HK-2 (cell line): ENCODE measurements around the gene LRRC49.

Source experiments
- DNase-seq: peaks from one replicate; pipeline ENCODE4 v3.0.0-alpha.2; 2018; ENCODE audit not compliant: unreplicated experiment

LRRC49 gene

GRCh38 chr15:71052356-71052755, 159.7 kb downstream of the LRRC49 start:
- no peak for DNase-seq

DNA sequence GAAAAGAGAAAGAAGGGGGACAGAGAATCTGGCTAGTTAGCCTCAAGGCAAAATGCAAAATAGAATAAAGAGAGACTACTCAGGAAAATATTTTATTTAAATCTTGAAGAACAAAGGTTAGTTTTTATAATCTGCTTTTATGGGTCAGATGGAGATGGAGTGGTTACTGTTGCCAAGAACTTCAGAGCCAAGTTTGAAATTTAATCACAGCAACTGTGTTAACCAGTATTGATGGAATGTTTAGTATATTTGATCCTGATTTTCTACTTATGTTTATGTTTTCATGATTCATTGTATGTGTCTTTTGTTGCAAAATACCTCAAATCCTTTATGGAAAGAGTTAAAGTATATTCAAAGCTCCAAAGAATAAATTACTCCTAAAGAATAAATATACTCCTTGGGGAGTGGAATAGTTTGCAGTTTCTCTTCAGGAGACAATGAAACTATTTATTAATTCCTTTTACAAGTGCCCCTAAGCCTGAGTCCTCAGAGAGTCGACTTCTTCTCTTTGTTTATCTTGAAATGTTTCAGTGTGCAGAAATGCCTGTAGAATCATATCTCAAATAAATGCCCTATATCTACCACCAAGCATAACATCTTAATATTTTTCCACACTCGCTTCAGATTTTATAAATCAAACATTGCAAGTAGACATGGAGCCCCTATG, 161.8 kb downstream of the LRRC49 start:
- DNase-seq: no peak

DNA sequence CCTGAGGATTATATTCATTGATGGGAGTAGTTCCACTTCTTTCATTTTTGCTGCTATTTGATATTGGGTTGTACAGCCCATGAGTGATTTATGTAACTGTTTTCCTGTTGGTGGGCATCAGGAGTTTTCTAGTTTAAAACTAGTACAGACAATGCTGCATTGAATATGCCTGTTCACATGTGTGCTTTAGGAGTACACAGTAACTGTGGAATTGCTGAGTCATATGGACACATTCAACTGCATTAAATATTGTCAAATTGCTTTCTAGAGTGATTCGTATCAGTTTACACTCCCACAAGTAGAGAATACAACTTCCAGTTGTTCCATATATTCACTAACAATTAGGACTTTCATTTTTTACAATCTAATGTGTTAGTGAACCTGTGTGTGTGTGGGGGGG, 162.8 kb downstream of the LRRC49 start:
- DNase-seq: no peak

- no peak for DNase-seq
Observed at GRCh38 chr15:71056111-71056510, 163.5 kb downstream of the LRRC49 start.

- no peak for DNase-seq
Observed at GRCh38 chr15:71057143-71057542, 164.5 kb downstream of the LRRC49 start.

DNA sequence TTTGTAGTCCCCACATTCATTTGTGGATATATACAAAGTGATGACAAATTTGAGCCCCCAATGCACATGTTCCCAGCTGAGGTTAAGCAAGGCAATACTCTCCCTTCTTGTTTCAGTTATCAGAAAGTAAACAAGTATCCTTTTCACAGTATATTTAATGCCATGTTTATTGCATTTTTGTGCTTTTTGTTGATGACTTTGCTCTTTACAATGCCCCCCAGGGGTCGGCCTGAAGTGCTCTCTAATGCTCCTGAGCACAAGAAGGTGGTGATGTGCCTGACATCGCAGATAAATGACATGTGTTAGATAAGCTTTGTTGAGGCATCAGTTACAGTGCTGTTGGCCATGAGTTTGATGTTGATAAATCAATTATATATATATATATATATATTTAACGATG, 165.0 kb downstream of the LRRC49 start:
- DNase-seq: no peak

GRCh38 chr15:71060983-71061382, 168.4 kb downstream of the LRRC49 start:
- DNase-seq: no peak

DNA sequence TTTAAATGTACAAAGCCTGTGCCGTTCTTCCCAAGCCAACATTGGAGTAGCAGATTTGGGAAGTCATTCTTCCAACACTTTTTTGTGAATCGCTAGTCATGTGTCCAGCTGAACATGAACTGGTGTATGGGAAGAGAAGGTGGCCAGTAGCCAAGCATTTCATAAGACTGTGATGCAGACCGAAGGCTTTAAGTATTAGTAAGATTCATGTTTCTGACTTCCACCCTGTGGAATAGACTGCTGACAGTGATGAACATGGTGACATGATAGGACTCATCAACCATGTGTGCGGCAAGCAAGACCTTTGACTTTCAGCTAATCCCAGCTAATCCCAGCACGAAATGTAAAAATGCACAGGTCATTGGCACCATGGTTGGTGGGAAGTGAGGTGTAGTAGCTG, 174.4 kb downstream of the LRRC49 start:
- no peak for DNase-seq

DNA sequence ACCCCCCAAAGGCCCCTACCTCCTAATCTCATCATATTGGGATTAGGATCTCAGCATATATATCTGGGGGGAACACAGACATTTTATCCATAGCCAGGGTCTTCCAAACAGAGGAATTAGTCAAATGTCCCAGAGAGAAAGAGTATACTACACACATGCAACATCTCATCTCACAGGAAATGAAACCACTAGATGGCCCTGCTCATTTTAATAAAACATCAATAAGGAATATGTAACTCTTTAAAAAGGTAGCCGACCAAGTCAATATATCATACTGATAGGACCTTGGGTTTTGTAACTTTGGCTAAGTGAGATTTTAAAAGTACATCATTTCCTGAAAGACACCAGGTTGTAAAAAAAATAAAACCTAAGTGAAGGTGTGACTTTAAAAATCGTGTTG, 177.1 kb downstream of the LRRC49 start:
- no peak for DNase-seq

- no peak for DNase-seq
Observed at GRCh38 chr15:71071529-71071928, 178.9 kb downstream of the LRRC49 start.

DNA sequence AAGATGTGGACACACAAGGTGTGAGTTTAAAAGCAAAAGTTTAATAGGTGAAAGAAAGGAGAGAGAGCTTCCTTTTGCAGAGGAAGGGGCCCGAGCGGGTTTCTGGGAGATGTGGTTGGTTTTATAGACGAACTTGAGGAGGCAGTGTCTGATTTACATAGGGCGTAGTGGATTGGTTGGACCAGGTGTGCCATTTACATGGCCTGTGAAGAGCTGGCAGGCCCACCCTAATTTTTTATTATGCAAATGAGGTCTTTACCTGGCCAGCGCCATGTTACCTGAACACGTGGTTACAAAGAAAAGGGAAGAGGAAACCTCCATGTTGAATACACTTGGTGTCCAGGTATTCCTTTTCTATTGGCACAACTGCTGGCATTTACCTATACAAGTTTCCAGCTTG, 179.8 kb downstream of the LRRC49 start:
- DNase-seq: no peak

- DNase-seq: no peak
Observed at GRCh38 chr15:71078506-71079207, 186.0 kb downstream of the LRRC49 start.

DNA sequence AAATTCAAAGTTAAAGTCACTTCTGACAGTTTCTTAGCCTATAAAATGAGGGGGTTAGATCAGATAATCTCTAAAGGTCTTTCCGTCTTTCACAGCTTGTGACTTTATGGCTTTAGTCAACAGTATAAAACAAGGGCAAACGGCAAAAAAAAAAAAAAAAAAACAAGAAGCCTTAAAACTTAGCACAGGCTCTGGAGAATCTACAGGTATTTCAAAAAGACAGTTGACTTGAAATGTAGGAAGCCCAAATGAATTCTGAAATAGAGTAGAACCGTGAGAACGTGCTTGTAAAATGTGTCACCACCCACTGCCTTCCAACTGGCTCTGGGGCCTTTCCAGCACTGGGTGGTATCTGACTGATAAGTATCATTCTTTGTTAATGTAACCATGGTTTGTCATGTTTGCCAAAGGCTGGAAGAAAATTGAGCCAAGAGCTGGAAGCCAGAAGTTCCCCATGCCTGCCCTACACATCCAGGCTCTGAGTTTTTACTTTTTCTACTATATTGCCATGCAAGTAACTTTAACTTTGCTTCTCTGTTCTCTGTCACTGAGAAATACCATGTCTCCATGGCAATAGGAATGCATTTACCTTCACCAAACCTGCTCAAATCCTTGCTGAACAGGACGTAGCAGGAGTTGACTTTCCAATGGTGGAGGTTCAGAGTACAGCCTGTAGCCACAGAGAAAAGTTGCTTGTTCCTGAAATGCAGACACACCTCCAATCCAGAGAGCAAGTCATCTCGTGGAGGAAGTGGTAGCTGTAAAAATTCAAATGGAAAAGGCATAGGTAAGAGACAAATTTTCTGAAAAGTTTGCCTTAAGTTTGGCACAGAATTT, 186.8 kb downstream of the LRRC49 start:
- DNase-seq: no peak

DNA sequence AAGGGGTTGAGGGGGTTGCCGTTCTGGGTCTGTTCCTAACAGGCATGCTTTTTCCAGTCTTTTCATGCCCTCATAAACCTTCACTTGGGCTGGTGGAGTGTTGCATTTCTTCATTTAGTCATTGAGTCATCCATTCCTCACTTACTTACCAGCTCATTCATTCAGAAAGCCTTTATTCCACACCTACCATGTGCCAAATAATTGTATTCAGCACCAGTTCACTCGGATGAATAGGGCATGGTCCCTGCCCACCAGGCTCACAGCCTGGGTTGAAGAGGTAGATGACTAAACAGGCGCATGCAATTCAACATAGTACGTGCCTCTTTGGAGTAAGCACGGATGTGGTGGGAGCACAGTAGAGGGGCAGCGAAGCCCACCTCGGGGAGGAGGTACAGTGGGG, 187.5 kb downstream of the LRRC49 start:
- no peak for DNase-seq

- DNase-seq: no peak
Observed at GRCh38 chr15:71080705-71081104, 188.1 kb downstream of the LRRC49 start.

GRCh38 chr15:71082803-71083202, 190.2 kb downstream of the LRRC49 start:
- no peak for DNase-seq

- DNase-seq: no peak
Observed at GRCh38 chr15:71083349-71083748, 190.7 kb downstream of the LRRC49 start.

DNA sequence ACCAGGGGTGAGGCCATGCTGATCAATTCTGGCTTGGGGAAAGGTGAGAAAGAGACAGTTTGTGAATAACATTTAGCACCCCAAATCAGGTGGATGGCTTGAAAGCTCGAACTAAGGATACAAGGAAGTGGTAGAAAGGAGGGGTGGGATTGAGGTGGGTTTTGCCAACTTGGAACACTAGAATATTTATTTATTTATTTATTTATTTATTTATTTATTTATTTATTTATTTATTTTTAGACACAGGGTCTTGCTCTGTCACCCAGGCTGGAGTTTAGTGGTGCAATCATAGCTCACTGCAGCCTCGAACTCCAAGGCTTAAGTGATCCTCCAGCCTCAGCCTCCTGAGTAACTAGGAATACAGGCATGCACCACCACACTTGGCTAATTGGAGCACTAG, 191.6 kb downstream of the LRRC49 start:
- DNase-seq: no peak

GRCh38 chr15:71085809-71086208, 193.2 kb downstream of the LRRC49 start:
- no peak for DNase-seq

DNA sequence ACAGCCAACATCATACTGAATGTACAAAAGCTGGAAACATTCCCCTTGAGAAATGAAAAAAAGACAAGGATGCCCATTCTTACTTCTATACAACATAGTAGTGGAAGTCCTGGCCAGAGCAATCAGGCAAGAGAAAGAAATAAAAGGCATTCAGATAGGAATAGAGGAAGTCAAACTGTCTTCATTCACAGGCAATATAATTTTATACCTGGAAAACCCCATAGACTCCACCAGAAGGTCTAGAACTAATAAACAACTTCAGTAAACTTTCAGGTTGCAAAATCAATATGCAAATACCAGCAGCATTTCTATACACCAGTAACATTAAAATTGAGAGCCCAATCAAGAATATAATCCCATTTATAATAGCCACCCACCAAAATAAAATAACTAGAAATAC, 195.5 kb downstream of the LRRC49 start:
- no peak for DNase-seq

GRCh38 chr15:71088683-71089082, 196.1 kb downstream of the LRRC49 start:
- no peak for DNase-seq

DNA sequence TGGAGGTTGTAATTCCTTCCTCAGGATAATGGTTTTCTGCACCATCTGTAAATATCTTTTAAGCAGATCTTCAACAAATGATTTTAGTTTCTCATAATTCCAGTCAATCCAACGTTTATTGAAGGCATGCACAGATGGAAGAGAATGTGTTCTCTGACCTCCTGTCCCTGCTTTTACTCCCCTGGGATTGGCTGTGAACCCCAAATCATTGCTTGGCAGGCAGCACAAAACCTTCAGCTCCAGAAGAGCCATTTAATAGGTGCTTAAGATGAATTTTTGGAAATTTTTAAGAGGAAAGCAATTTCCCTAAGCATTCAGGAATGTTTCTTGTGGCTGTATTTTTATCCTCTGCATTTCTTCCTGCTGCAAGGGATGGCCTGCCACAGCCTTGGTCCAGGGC, 197.2 kb downstream of the LRRC49 start:
- no peak for DNase-seq

GRCh38 chr15:71091601-71092000, 199.0 kb downstream of the LRRC49 start:
- DNase-seq: no peak
